ENCODE data around the gene PIP5K1B. TPM values are rescaled to one million over a fixed set of nuclear protein-coding genes. Genes with fewer than 3 reads are reported as not detected.

Gene PIP5K1B
- total and polyA plus RNA-seq, 2 of the 13 experiments (the other 11 are each of a cell fraction or from before 2014, with no cell fraction given): 15.8 to 17.5 TPM

GRCh38 chr9:68914751-68915150 is 209.7 kb downstream of the PIP5K1B start:
- H3K4me3 ChIP-seq (replicated peaks in 1 of 3; ENCODE audit: insufficient read depth in 1 of 3, low read depth in 2 of 3, low read length in 3 of 3): no peak overlapping the region
- H4K20me1 ChIP-seq (ENCODE audit: insufficient read depth, low read length): no peaks in the 10 kb centered on the region
- TF ChIP-seq PTBP1 (IDR thresholded peaks at IDR 0.05; ENCODE audit: low read depth, low read length, poor library complexity, severe bottlenecking) (no peak), FOXM1 (CRISPR knock-in tag; IDR thresholded peaks at IDR 0.05) (no peak), MED8 (CRISPR knock-in tag; IDR thresholded peaks at IDR 0.05; ENCODE audit: insufficient replicate concordance) (no peak), SOX6 (IDR thresholded peaks at IDR 0.05) (no peak), SOX6 (CRISPR knock-in tag; IDR thresholded peaks at IDR 0.05) (no peak)
- DNase-seq (ENCODE audit: low spot score): no peak
- no peak overlapping the region for H2AFZ ChIP-seq (ENCODE audit: low read length)
- no peaks in the 10 kb centered on the region for H3K79me2 ChIP-seq (ENCODE audit: insufficient read depth, low read length)
- H3K9ac ChIP-seq (ENCODE audit: insufficient read depth, low read depth, low read length): no peak overlapping the region
- H3K9me3 ChIP-seq (ENCODE audit: low read length): no peaks in the 10 kb centered on the region
- CTCF ChIA-PET (ENCODE audit: low intra/inter-chr PET ratio, low total read pairs): no interaction called here
- intact Hi-C loops (cut with micrococcal nuclease; ENCODE audit: unreplicated experiment): no loop called here
- peaks cover 5 to 16% of the 10 kb centered on the region in 2 experiments; a peak in 3 of 5 replicates for H3K36me3 ChIP-seq (replicated peaks in 1 of 2; ENCODE audit: control insufficient read depth in 1 of 2, insufficient read depth in 2 of 2, low read length in 2 of 2)
- ATAC-seq: no peak
- no peaks in the 10 kb centered on the region for H3K27me3 ChIP-seq (ENCODE audit: control insufficient read depth in 1 of 2, insufficient read depth in 2 of 2, low read length in 2 of 2)
- H3K27ac ChIP-seq (ENCODE audit: extremely low read length, insufficient read depth, low read length): no peak overlapping the region
- no peaks in the 10 kb centered on the region for H3K4me1 ChIP-seq (ENCODE audit: insufficient read depth, low read length)
- no TSS peak for BruUV-seq (replicated peaks)
- FAIRE-seq: no peak
- POLR2A ChIA-PET: no interaction called here
- H3K4me2 ChIP-seq (ENCODE audit: low read depth, low read length): no peak overlapping the region
- WGBS (ENCODE audit: low lambda C conversion rate): 94% methylated on average over 2 of the region's 2 CpGs
- in situ Hi-C loops (cut with HindIII; ENCODE audit: extremely low pct_ligation_motif_present, low pct_unique_long_range_greater_than_20kb): no loop called here

- in situ Hi-C loops (cut with HindIII; ENCODE audit: extremely low pct_ligation_motif_present, low pct_unique_long_range_greater_than_20kb): loop anchor here (10.0 kb wide), 1 partner anchor 75 kb away; no protein-coding TSS in a partner anchor
- no peaks in the 10 kb centered on the region for H3K4me1 ChIP-seq (ENCODE audit: insufficient read depth, low read length)
- H2AFZ ChIP-seq (ENCODE audit: low read length): no peak overlapping the region
- no peak overlapping the region for H3K27ac ChIP-seq (ENCODE audit: extremely low read length, insufficient read depth, low read length)
- FAIRE-seq: no peak
- no peak for ATAC-seq
- no peaks in the 10 kb centered on the region for H3K27me3 ChIP-seq (ENCODE audit: control insufficient read depth in 1 of 2, insufficient read depth in 2 of 2, low read length in 2 of 2)
- H4K20me1 ChIP-seq (ENCODE audit: insufficient read depth, low read length): no peaks in the 10 kb centered on the region
- H3K9me3 ChIP-seq (ENCODE audit: low read length): no peaks in the 10 kb centered on the region
- H3K9ac ChIP-seq (ENCODE audit: insufficient read depth, low read depth, low read length): no peak overlapping the region
- H3K79me2 ChIP-seq (ENCODE audit: insufficient read depth, low read length): no peaks in the 10 kb centered on the region
- no peak overlapping the region for H3K4me3 ChIP-seq (replicated peaks in 1 of 3; ENCODE audit: insufficient read depth in 1 of 3, low read depth in 2 of 3, low read length in 3 of 3)
- ChIA-PET POLR2A (interaction anchor here (0.6 kb wide), 1 partner anchor 66 kb away, joined by 3 read pairs; no protein-coding TSS in a partner anchor), CTCF (ENCODE audit: low intra/inter-chr PET ratio, low total read pairs) (no interaction called here)
- no peak overlapping the region for H3K4me2 ChIP-seq (ENCODE audit: low read depth, low read length)
- intact Hi-C loops (cut with micrococcal nuclease; ENCODE audit: unreplicated experiment): no loop called here
- WGBS (ENCODE audit: low lambda C conversion rate): 100% methylated on average over 2 of the region's 2 CpGs
- TF ChIP-seq ZNF331 (CRISPR knock-in tag; IDR thresholded peaks at IDR 0.05): no peak
- no peak for DNase-seq (ENCODE audit: low spot score)
- no TSS peak for BruUV-seq (replicated peaks)
- H3K36me3 ChIP-seq (replicated peaks in 1 of 2; ENCODE audit: control insufficient read depth in 1 of 2, insufficient read depth in 2 of 2, low read length in 2 of 2): peaks cover 8 to 31% of the 10 kb centered on the region in 2 experiments; a peak in 4 of 5 replicates
These were observed 214.6 kb downstream of the PIP5K1B start for GRCh38 chr9:68919661-68920060.
